Central memory CD8-positive, alpha-beta T cell (primary cell): ENCODE measurements around the gene UMAD1.

Source experiments
- ATAC-seq: fragments of 150-1000 bp; cut with Tn5 transposase; replicated peaks from 2 replicates; pipeline ENCODE4 v1.10.0; 2022; ENCODE audit warnings: mild to moderate bottlenecking, moderate FRiP score, moderate number of reproducible peaks; ENCODE audit not compliant: poor library complexity, severe bottlenecking; ENCODE audit errors: extremely low read depth
- DNase-seq, 2 donors: peaks; one replicate each; pipeline ENCODE4 v3.0.0; 2021; ENCODE audit warnings: low spot score in 2 of 2
- H3K27ac Mint-ChIP-seq: one replicate; pipeline ENCODE4 v1.8.0; 2022; ENCODE audit warnings: low read depth, mild to moderate bottlenecking, moderate library complexity, mixed read lengths
- H3K27me3 Mint-ChIP-seq: one replicate; pipeline ENCODE4 v1.8.0; 2022; ENCODE audit warnings: mixed read lengths
- H3K36me3 Mint-ChIP-seq: one replicate; pipeline ENCODE4 v1.8.0; 2022; ENCODE audit warnings: mild to moderate bottlenecking, moderate library complexity, mixed read lengths; ENCODE audit not compliant: insufficient read depth
- H3K4me1 Mint-ChIP-seq: one replicate; pipeline ENCODE4 v1.8.0; 2022; ENCODE audit warnings: mixed read lengths
- H3K4me3 Mint-ChIP-seq: one replicate; pipeline ENCODE4 v1.8.0; 2022; ENCODE audit warnings: mild to moderate bottlenecking, moderate library complexity, mixed read lengths
- H3K9me3 Mint-ChIP-seq: one replicate; pipeline ENCODE4 v1.8.0; 2022; ENCODE audit warnings: mixed read lengths

The UMAD1 gene

GRCh38 chr7:7701527-7701926 lies 61.0 kb downstream of the UMAD1 start:
- H3K27ac Mint-ChIP-seq, result no peak overlapping the region
- no peaks in the 10 kb centered on the region for H3K36me3 Mint-ChIP-seq
- no peaks in the 10 kb centered on the region for H3K9me3 Mint-ChIP-seq
- no peaks in the 10 kb centered on the region for H3K27me3 Mint-ChIP-seq
- ATAC-seq (no peak), DNase-seq (no peak)
- peaks cover 27% of the 10 kb centered on the region for H3K4me1 Mint-ChIP-seq
- H3K4me3 Mint-ChIP-seq, result no peak overlapping the region

- DNase-seq (no peak), ATAC-seq (no peak)
- Mint-ChIP-seq H3K27me3 (no peaks in the 10 kb centered on the region), H3K4me3 (no peak overlapping the region), H3K36me3 (no peaks in the 10 kb centered on the region), H3K27ac (no peak overlapping the region), H3K4me1 (peaks cover 22% of the 10 kb centered on the region), H3K9me3 (no peaks in the 10 kb centered on the region)
Measured at GRCh38 chr7:7702826-7703225, 62.3 kb downstream of the UMAD1 start.

- H3K27ac Mint-ChIP-seq, result no peak overlapping the region
- ATAC-seq, result no peak
- no peak for DNase-seq
- H3K9me3 Mint-ChIP-seq, result no peaks in the 10 kb centered on the region
- no peak overlapping the region for H3K4me3 Mint-ChIP-seq
- no peaks in the 10 kb centered on the region for H3K27me3 Mint-ChIP-seq
- H3K4me1 Mint-ChIP-seq, result peaks cover 22% of the 10 kb centered on the region
- no peaks in the 10 kb centered on the region for H3K36me3 Mint-ChIP-seq
Measured at GRCh38 chr7:7703427-7703826, 62.9 kb downstream of the UMAD1 start.

GRCh38 chr7:7704867-7705266 lies 64.3 kb downstream of the UMAD1 start:
- ATAC-seq, result no peak
- Mint-ChIP-seq H3K27ac (no peak overlapping the region), H3K9me3 (no peaks in the 10 kb centered on the region), H3K27me3 (no peaks in the 10 kb centered on the region), H3K4me1 (peaks cover 17% of the 10 kb centered on the region), H3K4me3 (no peak overlapping the region), H3K36me3 (no peaks in the 10 kb centered on the region)
- DNase-seq, result no peak

GRCh38 chr7:7705318-7705717 lies 64.8 kb downstream of the UMAD1 start:
- ATAC-seq (no peak), DNase-seq (no peak)
- Mint-ChIP-seq H3K27me3 (no peaks in the 10 kb centered on the region), H3K36me3 (no peaks in the 10 kb centered on the region), H3K4me3 (no peak overlapping the region), H3K9me3 (no peaks in the 10 kb centered on the region), H3K4me1 (peaks cover 14% of the 10 kb centered on the region), H3K27ac (no peak overlapping the region)

- H3K27me3 Mint-ChIP-seq, result no peaks in the 10 kb centered on the region
- H3K4me3 Mint-ChIP-seq, result no peak overlapping the region
- ATAC-seq (no peak), DNase-seq (no peak)
- H3K27ac Mint-ChIP-seq, result no peak overlapping the region
- H3K9me3 Mint-ChIP-seq, result no peaks in the 10 kb centered on the region
- peaks cover 14% of the 10 kb centered on the region for H3K4me1 Mint-ChIP-seq
- no peaks in the 10 kb centered on the region for H3K36me3 Mint-ChIP-seq
Measured at GRCh38 chr7:7706101-7706511, 65.6 kb downstream of the UMAD1 start.

- H3K9me3 Mint-ChIP-seq, result no peaks in the 10 kb centered on the region
- no peak overlapping the region for H3K4me3 Mint-ChIP-seq
- ATAC-seq (no peak), DNase-seq (no peak)
- no peaks in the 10 kb centered on the region for H3K27me3 Mint-ChIP-seq
- H3K4me1 Mint-ChIP-seq, result peaks cover 11% of the 10 kb centered on the region
- H3K36me3 Mint-ChIP-seq, result no peaks in the 10 kb centered on the region
- H3K27ac Mint-ChIP-seq, result no peak overlapping the region
Measured at GRCh38 chr7:7706556-7707172, 66.1 kb downstream of the UMAD1 start.

- no peaks in the 10 kb centered on the region for H3K36me3 Mint-ChIP-seq
- peaks cover 8% of the 10 kb centered on the region for H3K4me1 Mint-ChIP-seq
- H3K9me3 Mint-ChIP-seq, result no peaks in the 10 kb centered on the region
- no peaks in the 10 kb centered on the region for H3K27me3 Mint-ChIP-seq
- H3K4me3 Mint-ChIP-seq, result no peak overlapping the region
- no peak for DNase-seq
- no peak overlapping the region for H3K27ac Mint-ChIP-seq
- ATAC-seq, result no peak
Measured at GRCh38 chr7:7707246-7707645, 66.7 kb downstream of the UMAD1 start.

- no peak for ATAC-seq
- no peaks in the 10 kb centered on the region for H3K9me3 Mint-ChIP-seq
- no peaks in the 10 kb centered on the region for H3K36me3 Mint-ChIP-seq
- H3K4me1 Mint-ChIP-seq, result peaks cover 8% of the 10 kb centered on the region
- H3K27me3 Mint-ChIP-seq, result no peaks in the 10 kb centered on the region
- no peak overlapping the region for H3K4me3 Mint-ChIP-seq
- no peak for DNase-seq
- no peak overlapping the region for H3K27ac Mint-ChIP-seq
Measured at GRCh38 chr7:7707806-7708205, 67.3 kb downstream of the UMAD1 start.

- H3K9me3 Mint-ChIP-seq, result no peaks in the 10 kb centered on the region
- no peak overlapping the region for H3K27ac Mint-ChIP-seq
- H3K36me3 Mint-ChIP-seq, result peaks cover 2% of the 10 kb centered on the region
- H3K4me3 Mint-ChIP-seq, result no peak overlapping the region
- DNase-seq (no peak), ATAC-seq (no peak)
- H3K27me3 Mint-ChIP-seq, result no peaks in the 10 kb centered on the region
- H3K4me1 Mint-ChIP-seq, result peaks cover 8% of the 10 kb centered on the region
Measured at GRCh38 chr7:7709291-7709690, 68.7 kb downstream of the UMAD1 start.

GRCh38 chr7:7710469-7710868 lies 69.9 kb downstream of the UMAD1 start:
- no peak for DNase-seq
- Mint-ChIP-seq H3K27me3 (no peaks in the 10 kb centered on the region), H3K4me1 (peaks cover 8% of the 10 kb centered on the region), H3K9me3 (no peaks in the 10 kb centered on the region), H3K27ac (no peak overlapping the region), H3K36me3 (peaks cover 2% of the 10 kb centered on the region), H3K4me3 (no peak overlapping the region)
- no peak for ATAC-seq

- Mint-ChIP-seq H3K4me1 (no peaks in the 10 kb centered on the region), H3K4me3 (no peak overlapping the region), H3K27ac (no peak overlapping the region), H3K36me3 (peaks cover 2% of the 10 kb centered on the region), H3K9me3 (no peaks in the 10 kb centered on the region), H3K27me3 (no peaks in the 10 kb centered on the region)
- DNase-seq, result no peak
- ATAC-seq, result no peak
Measured at GRCh38 chr7:7713730-7714129, 73.2 kb downstream of the UMAD1 start.

- ATAC-seq (no peak), DNase-seq (no peak)
- Mint-ChIP-seq H3K4me3 (no peak within 1 kb of the TSS), H3K9me3 (no peaks in the 10 kb centered on the region), H3K27me3 (no peaks in the 10 kb centered on the region), H3K27ac (peak within 1 kb of the TSS; percentile 22), H3K36me3 (peaks cover 2% of the 10 kb centered on the region), H3K4me1 (peaks cover 10% of the 10 kb centered on the region)
Measured at GRCh38 chr7:7718492-7718891, 77.9 kb downstream of the UMAD1 start, which contains the start of gene RPA3. RPA3 (minus strand) TSS chr7:7718607; CDS start chr7:7640418, 78,189 bp downstream.
